ENCODE data around the gene GOLGA3. TPM values are rescaled to one million over a fixed set of nuclear protein-coding genes. Genes with fewer than 3 reads are reported as not detected.

Gene GOLGA3
- total and polyA plus RNA-seq, 2 donors (not counting 1 experiment from before 2014, with no cell fraction given), result 32.7 to 66.0 TPM

GRCh38 chr12:132734206-132734605, 94.5 kb downstream of the GOLGA3 start:
- 99% methylated on average over 9 of the region's 10 CpGs for WGBS (ENCODE audit: insufficient coverage)
- no peaks in the 10 kb centered on the region for H3K9me3 Mint-ChIP-seq (ENCODE audit: insufficient read depth)
- Histone ChIP-seq H3K27ac (ENCODE audit: low read length in 2 of 2) (no peak overlapping the region), H2AFZ (ENCODE audit: insufficient read depth, low read depth, low read length, poor library complexity, severe bottlenecking) (no peak overlapping the region), H3K4me3 (ENCODE audit: control extremely low read depth in 1 of 5, extremely low read depth in 1 of 5, insufficient read depth in 1 of 5, low read depth in 2 of 5, low read length in 4 of 5) (no peak overlapping the region), H3K4me2 (replicated peaks; ENCODE audit: low read depth, low read length, poor library complexity, severe bottlenecking) (no peak overlapping the region), H3K27me3 (replicated peaks in 1 of 4; ENCODE audit: control extremely low read depth in 1 of 4, control insufficient read depth in 3 of 4, insufficient read depth in 4 of 4, low read length in 3 of 4) (no peaks in the 10 kb centered on the region), H4K20me1 (ENCODE audit: control insufficient read depth, insufficient read depth, low read length, poor library complexity, severe bottlenecking) (no peaks in the 10 kb centered on the region), H3K9me3 (ENCODE audit: control extremely low read depth in 1 of 3, control insufficient read depth in 2 of 3, insufficient read depth in 1 of 3, low read length in 2 of 3) (no peaks in the 10 kb centered on the region), H3K4me1 (ENCODE audit: control insufficient read depth in 2 of 2, insufficient read depth in 2 of 2, low read length in 2 of 2) (no peaks in the 10 kb centered on the region), H3K79me2 (ENCODE audit: control insufficient read depth, insufficient read depth, low read length) (peaks cover 4% of the 10 kb centered on the region), H3K36me3 (replicated peaks in 1 of 2; ENCODE audit: control extremely low read depth in 1 of 2, control insufficient read depth in 1 of 2, extremely low read depth in 1 of 2, insufficient read depth in 2 of 2, low read length in 1 of 2) (peaks cover 0 to 78% of the 10 kb centered on the region in 2 experiments), H3K9ac (ENCODE audit: low read length) (no peak overlapping the region)
- TF ChIP-seq CTCF (IDR thresholded peaks at IDR 0.05) (no peak), EZH2 (IDR thresholded peaks at IDR 0.05; ENCODE audit: borderline replicate concordance, insufficient read depth, low read depth, low read length, poor library complexity, severe bottlenecking) (no peak)
- POLR2A ChIA-PET, result no interaction called here
- intact Hi-C loops (cut with micrococcal nuclease), result no loop called here
- H3K4me3 Mint-ChIP-seq, result no peak overlapping the region
- no peak for DNase-seq
- no peak for ATAC-seq (ENCODE audit: low read depth)
- no peaks in the 10 kb centered on the region for H3K27me3 Mint-ChIP-seq
- H3K27ac Mint-ChIP-seq, result no peak overlapping the region
- CTCF ChIA-PET, result no interaction called here
- H3K4me1 Mint-ChIP-seq, result no peaks in the 10 kb centered on the region

- Mint-ChIP-seq H3K4me1 (no peaks in the 10 kb centered on the region), H3K4me3 (no peak overlapping the region), H3K27ac (no peak overlapping the region), H3K27me3 (no peaks in the 10 kb centered on the region), H3K9me3 (ENCODE audit: insufficient read depth) (no peaks in the 10 kb centered on the region)
- no peaks in the 10 kb centered on the region for H3K27me3 ChIP-seq (replicated peaks in 1 of 4; ENCODE audit: control extremely low read depth in 1 of 4, control insufficient read depth in 3 of 4, insufficient read depth in 4 of 4, low read length in 3 of 4)
- ChIA-PET POLR2A (no interaction called here), CTCF (no interaction called here)
- peaks cover 0 to 80% of the 10 kb centered on the region in 2 experiments for H3K36me3 ChIP-seq (replicated peaks in 1 of 2; ENCODE audit: control extremely low read depth in 1 of 2, control insufficient read depth in 1 of 2, extremely low read depth in 1 of 2, insufficient read depth in 2 of 2, low read length in 1 of 2)
- intact Hi-C loops (cut with micrococcal nuclease), result no loop called here
- ATAC-seq (ENCODE audit: low read depth) (no peak), DNase-seq (no peak)
- H3K4me3 ChIP-seq (ENCODE audit: control extremely low read depth in 1 of 5, extremely low read depth in 1 of 5, insufficient read depth in 1 of 5, low read depth in 2 of 5, low read length in 4 of 5), result no peak overlapping the region
- H3K4me2 ChIP-seq (replicated peaks; ENCODE audit: low read depth, low read length, poor library complexity, severe bottlenecking), result no peak overlapping the region
- no peak overlapping the region for H2AFZ ChIP-seq (ENCODE audit: insufficient read depth, low read depth, low read length, poor library complexity, severe bottlenecking)
- no peaks in the 10 kb centered on the region for H3K9me3 ChIP-seq (ENCODE audit: control extremely low read depth in 1 of 3, control insufficient read depth in 2 of 3, insufficient read depth in 1 of 3, low read length in 2 of 3)
- no peaks in the 10 kb centered on the region for H4K20me1 ChIP-seq (ENCODE audit: control insufficient read depth, insufficient read depth, low read length, poor library complexity, severe bottlenecking)
- TF ChIP-seq EZH2 (IDR thresholded peaks at IDR 0.05; ENCODE audit: borderline replicate concordance, insufficient read depth, low read depth, low read length, poor library complexity, severe bottlenecking), result no peak
- TF ChIP-seq CTCF (IDR thresholded peaks at IDR 0.05), result no peak
- H3K9ac ChIP-seq (ENCODE audit: low read length), result no peak overlapping the region
- 99% methylated on average over 16 of the region's 17 CpGs for WGBS (ENCODE audit: insufficient coverage)
- H3K4me1 ChIP-seq (ENCODE audit: control insufficient read depth in 2 of 2, insufficient read depth in 2 of 2, low read length in 2 of 2), result no peaks in the 10 kb centered on the region
- peaks cover 7% of the 10 kb centered on the region for H3K79me2 ChIP-seq (ENCODE audit: control insufficient read depth, insufficient read depth, low read length)
- no peak overlapping the region for H3K27ac ChIP-seq (ENCODE audit: low read length in 2 of 2)
These were observed 97.1 kb downstream of the GOLGA3 start for GRCh38 chr12:132731574-132731973.

Measured in B cell (primary cell).